Tibial nerve (tissue), 4 donors: ENCODE results near the gene GAA. TPM values are rescaled to one million over a fixed set of nuclear protein-coding genes. Genes with fewer than 3 reads are reported as not detected.

ENCODE experiments used
- DNase-seq, 2 donors: peaks; one replicate each; pipeline ENCODE4 v3.0.0-alpha.2; 2019; ENCODE audit warnings: low spot score in 2 of 2
- H3K27ac ChIP-seq, 4 donors: fragments of 200-600 bp; sonication (generic) in 3 of 4; one replicate each; pipeline ENCODE4 v1.5.1; 2017 to 2019; ENCODE audit warnings: mild to moderate bottlenecking in 1 of 4
- H3K27me3 ChIP-seq, 2 donors: fragments of 200-600 bp; sonication (generic) in 1 of 2; one replicate each; pipeline versions ENCODE4 v1.5.1 to v1.6.0; 2017 to 2019
- H3K36me3 ChIP-seq, 3 donors: fragments of 200-600 bp; sonication (generic); one replicate each; pipeline ENCODE4 v1.5.1; 2018 to 2019
- H3K4me1 ChIP-seq, 4 donors: fragments of 200-600 bp; sonication (generic) in 3 of 4; one replicate each; pipeline ENCODE4 v1.5.1; 2017 to 2019
- H3K4me3 ChIP-seq, 4 donors: fragments of 200-600 bp; sonication (generic) in 3 of 4; one replicate each; pipeline ENCODE4 v1.5.1; 2017 to 2019; ENCODE audit warnings: mild to moderate bottlenecking in 1 of 4, moderate library complexity in 1 of 4
- H3K9me3 ChIP-seq, 4 donors: fragments of 200-600 bp; sonication (generic) in 3 of 4; one replicate each; pipeline ENCODE4 v1.5.1; 2017 to 2019
- EP300 ChIP-seq, 2 donors: sonication (generic); formaldehyde crosslinking; IDR thresholded peaks; one replicate each; pipeline ENCODE4 v1.6.1; 2017; ENCODE audit warnings: antibody characterized with exemption in 2 of 2, mild to moderate bottlenecking in 1 of 2
- POLR2A ChIP-seq, 2 donors: fragments of 450-650 bp; IDR thresholded peaks; one replicate each; pipeline ENCODE4 v1.6.1; 2017; ENCODE audit warnings: antibody characterized with exemption in 2 of 2, mild to moderate bottlenecking in 2 of 2, moderate library complexity in 2 of 2
- WGBS, 2 donors: methylation state at CpG; one replicate each; pipeline ENCODE4 v1.1.5; 2018; 5-methylcytosine and 5-hydroxymethylcytosine counted together
- total RNA-seq, 4 donors: library from RNA; depleted of rRNA; stranded (reverse); fragments of >200 nt; gene quantifications; one replicate each; pipeline ENCODE4 v1.1.0, GENCODE V29; 2016
- TF ChIP-seq, protein P1 (sequence below), 5 experiments: fragments of 200-600 bp in 3 of 5; fragments of 450-650 bp in 2 of 5; sonication (generic) in 3 of 5; IDR thresholded peaks; one replicate each; pipeline ENCODE4 v1.5.1; 2016 to 2019; ENCODE audit warnings: antibody characterized with exemption in 5 of 5, mild to moderate bottlenecking in 3 of 5, moderate library complexity in 2 of 5

The GAA gene
- total RNA-seq, 4 donors from 2014 or later: 52.7 to 81.9 (median 67.8) TPM

DNA sequence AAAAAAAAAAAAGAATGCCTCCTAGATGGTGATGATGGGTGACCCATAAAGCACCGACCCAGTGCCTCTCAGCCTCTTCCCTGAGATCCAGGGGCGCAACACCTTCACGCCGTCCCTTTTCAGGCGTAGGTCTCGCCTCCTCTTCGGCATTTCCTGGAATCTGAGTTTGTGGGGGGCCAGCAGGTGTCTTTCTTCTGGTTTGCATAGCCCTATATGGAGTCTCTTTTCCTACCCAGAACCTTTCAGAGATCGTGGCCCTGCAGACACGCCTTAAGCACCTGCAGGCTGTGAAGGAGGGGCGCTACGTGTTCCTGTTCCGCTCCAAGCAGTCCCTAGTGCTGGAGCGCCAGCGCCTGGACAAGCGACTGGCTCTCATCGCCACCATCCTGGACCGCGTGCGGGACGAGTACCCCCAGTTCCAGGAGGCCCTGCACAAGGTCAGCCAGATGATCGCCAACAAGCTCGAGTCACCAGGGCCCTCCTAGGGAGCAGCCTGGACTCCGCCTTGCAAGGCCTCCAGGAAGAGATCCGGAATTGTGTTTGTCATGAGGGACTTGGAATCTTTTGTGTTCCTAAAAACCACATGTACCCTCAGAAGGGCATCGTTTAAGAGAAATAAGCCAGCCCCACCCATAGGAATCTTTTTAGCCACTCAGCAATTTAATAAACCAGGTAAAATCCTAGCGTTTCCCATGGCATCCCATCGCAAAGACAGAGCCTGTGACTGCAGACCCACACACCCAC is 1.9 kb upstream of the GAA start:
- Histone ChIP-seq H3K36me3 (peaks cover 0 to 3% (median 0%) of the 10 kb centered on the region in 3 donors), H3K27ac (no peak overlapping the region), H3K4me3 (no peak overlapping the region), H3K4me1 (peaks cover 0 to 16% (median 15%) of the 10 kb centered on the region in 4 donors), H3K9me3 (no peaks in the 10 kb centered on the region), H3K27me3 (no peaks in the 10 kb centered on the region)
- TF ChIP-seq POLR2A (IDR thresholded peaks at IDR 0.05) (no peak), EP300 (IDR thresholded peaks at IDR 0.05) (no peak)
- TF ChIP-seq, protein P1, sequence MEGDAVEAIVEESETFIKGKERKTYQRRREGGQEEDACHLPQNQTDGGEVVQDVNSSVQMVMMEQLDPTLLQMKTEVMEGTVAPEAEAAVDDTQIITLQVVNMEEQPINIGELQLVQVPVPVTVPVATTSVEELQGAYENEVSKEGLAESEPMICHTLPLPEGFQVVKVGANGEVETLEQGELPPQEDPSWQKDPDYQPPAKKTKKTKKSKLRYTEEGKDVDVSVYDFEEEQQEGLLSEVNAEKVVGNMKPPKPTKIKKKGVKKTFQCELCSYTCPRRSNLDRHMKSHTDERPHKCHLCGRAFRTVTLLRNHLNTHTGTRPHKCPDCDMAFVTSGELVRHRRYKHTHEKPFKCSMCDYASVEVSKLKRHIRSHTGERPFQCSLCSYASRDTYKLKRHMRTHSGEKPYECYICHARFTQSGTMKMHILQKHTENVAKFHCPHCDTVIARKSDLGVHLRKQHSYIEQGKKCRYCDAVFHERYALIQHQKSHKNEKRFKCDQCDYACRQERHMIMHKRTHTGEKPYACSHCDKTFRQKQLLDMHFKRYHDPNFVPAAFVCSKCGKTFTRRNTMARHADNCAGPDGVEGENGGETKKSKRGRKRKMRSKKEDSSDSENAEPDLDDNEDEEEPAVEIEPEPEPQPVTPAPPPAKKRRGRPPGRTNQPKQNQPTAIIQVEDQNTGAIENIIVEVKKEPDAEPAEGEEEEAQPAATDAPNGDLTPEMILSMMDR (IDR thresholded peaks at IDR 0.05): no peak
- DNase-seq: no peak
- 91 to 92% methylated on average over 14 to 21 of the region's 27 CpGs for WGBS, 2 donors

DNA sequence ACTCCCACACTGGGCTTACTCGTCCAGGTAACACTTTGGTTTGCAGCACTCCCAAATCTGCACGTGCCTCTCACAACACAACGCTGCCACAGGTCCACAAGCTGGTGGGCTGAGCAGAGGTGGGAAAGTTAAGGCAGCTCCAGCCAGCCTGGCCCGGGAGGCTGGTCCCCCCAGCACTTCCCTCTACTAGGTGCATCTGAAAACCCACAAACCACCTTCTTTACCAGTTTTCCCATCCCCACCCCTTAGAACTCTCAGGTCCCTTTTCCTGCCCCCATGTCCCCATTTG is 1.4 kb upstream of the GAA start:
- H3K27ac ChIP-seq: peak overlapping the region in 1 of 4 donors; percentile 96
- TF ChIP-seq, protein P1 (IDR thresholded peaks at IDR 0.05): no peak
- TF ChIP-seq POLR2A (IDR thresholded peaks at IDR 0.05) (no peak), EP300 (IDR thresholded peaks at IDR 0.05) (no peak)
- no peaks in the 10 kb centered on the region for H3K27me3 ChIP-seq
- H3K36me3 ChIP-seq: peaks cover 0 to 8% (median 0%) of the 10 kb centered on the region in 3 donors
- DNase-seq: no peak
- 94 to 97% methylated on average over 3 to 4 of the region's 4 CpGs for WGBS, 2 donors
- no peak overlapping the region for H3K4me3 ChIP-seq
- H3K4me1 ChIP-seq: peaks cover 0 to 16% (median 15%) of the 10 kb centered on the region in 4 donors
- no peaks in the 10 kb centered on the region for H3K9me3 ChIP-seq

DNA sequence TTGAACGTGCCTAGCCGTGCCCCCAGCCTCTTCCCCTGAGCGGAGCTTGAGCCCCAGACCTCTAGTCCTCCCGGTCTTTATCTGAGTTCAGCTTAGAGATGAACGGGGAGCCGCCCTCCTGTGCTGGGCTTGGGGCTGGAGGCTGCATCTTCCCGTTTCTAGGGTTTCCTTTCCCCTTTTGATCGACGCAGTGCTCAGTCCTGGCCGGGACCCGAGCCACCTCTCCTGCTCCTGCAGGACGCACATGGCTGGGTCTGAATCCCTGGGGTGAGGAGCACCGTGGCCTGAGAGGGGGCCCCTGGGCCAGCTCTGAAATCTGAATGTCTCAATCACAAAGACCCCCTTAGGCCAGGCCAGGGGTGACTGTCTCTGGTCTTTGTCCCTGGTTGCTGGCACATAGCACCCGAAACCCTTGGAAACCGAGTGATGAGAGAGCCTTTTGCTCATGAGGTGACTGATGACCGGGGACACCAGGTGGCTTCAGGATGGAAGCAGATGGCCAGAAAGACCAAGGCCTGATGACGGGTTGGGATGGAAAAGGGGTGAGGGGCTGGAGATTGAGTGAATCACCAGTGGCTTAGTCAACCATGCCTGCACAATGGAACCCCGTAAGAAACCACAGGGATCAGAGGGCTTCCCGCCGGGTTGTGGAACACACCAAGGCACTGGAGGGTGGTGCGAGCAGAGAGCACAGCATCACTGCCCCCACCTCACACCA is 724 bp downstream of the GAA start:
- WGBS, 2 donors: 31 to 32% methylated on average over 19 to 20 of the region's 21 CpGs
- no peaks in the 10 kb centered on the region for H3K27me3 ChIP-seq
- H3K27ac ChIP-seq: peak overlapping the region; percentile 68 to 96 (median 84)
- peaks cover 0 to 19% (median 0%) of the 10 kb centered on the region in 3 donors for H3K36me3 ChIP-seq
- peaks cover 0 to 16% (median 15%) of the 10 kb centered on the region in 4 donors for H3K4me1 ChIP-seq
- H3K4me3 ChIP-seq: peak overlapping the region; percentile 66 to 87 (median 73)
- H3K9me3 ChIP-seq: no peaks in the 10 kb centered on the region
- no peak for TF ChIP-seq POLR2A (IDR thresholded peaks at IDR 0.05)
- no peak for TF ChIP-seq EP300 (IDR thresholded peaks at IDR 0.05)
- TF ChIP-seq, protein P1 (IDR thresholded peaks at IDR 0.05): no peak
- DNase-seq: peak in 1 of 2 donors; percentile 15

DNA sequence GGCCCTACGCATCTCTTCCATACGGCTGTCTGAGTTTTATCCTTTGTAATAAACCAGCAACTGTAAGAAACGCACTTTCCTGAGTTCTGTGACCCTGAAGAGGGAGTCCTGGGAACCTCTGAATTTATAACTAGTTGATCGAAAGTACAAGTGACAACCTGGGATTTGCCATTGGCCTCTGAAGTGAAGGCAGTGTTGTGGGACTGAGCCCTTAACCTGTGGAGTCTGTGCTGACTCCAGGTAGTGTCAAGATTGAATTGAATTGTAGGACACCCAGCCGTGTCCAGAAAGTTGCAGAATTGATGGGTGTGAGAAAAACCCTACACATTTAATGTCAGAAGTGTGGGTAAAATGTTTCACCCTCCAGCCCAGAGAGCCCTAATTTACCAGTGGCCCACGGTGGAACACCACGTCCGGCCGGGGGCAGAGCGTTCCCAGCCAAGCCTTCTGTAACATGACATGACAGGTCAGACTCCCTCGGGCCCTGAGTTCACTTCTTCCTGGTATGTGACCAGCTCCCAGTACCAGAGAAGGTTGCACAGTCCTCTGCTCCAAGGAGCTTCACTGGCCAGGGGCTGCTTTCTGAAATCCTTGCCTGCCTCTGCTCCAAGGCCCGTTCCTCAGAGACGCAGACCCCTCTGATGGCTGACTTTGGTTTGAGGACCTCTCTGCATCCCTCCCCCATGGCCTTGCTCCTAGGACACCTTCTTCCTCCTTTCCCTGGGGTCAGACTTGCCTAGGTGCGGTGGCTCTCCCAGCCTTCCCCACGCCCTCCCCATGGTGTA is 1.5 kb downstream of the GAA start:
- no peak for DNase-seq
- TF ChIP-seq, protein P1 (IDR thresholded peaks at IDR 0.05): no peak
- TF ChIP-seq POLR2A (IDR thresholded peaks at IDR 0.05) (no peak), EP300 (IDR thresholded peaks at IDR 0.05) (no peak)
- Histone ChIP-seq H3K36me3 (peaks cover 0 to 26% (median 0%) of the 10 kb centered on the region in 3 donors), H3K27me3 (no peaks in the 10 kb centered on the region), H3K27ac (peak overlapping the region in 1 of 4 donors; percentile 96), H3K9me3 (no peaks in the 10 kb centered on the region), H3K4me1 (peaks cover 0 to 16% (median 15%) of the 10 kb centered on the region in 4 donors), H3K4me3 (no peak overlapping the region)
- WGBS, 2 donors: 75 to 80% methylated on average over 13 to 15 of the region's 15 CpGs
